B cell (primary cell): Measurements from ENCODE around the gene INTS6L. TPM values are rescaled to one million over a fixed set of nuclear protein-coding genes. Genes with fewer than 3 reads are reported as not detected.
"Not testable (repeated sequence)": the region's sequence is repeated elsewhere in the genome, so short reads cannot be mapped to it uniquely, and the experiment has no call there.

Experiments
- ATAC-seq: fragments of 200-7000 bp; cut with Tn5 transposase; one replicate; pipeline ENCODE4 v1.10.0; 2021; ENCODE audit warnings: low read depth, mild to moderate bottlenecking, moderate number of reproducible peaks, moderate library complexity
- CTCF ChIA-PET: fragments of 350-600 bp; sonication (Branson Sonifier 250); formaldehyde crosslinking; loops from one replicate; lab custom pipeline; 2021; ENCODE audit warnings: antibody characterized with exemption, inconsistent platforms; lab: Charles Lee
- POLR2A ChIA-PET: fragments of 350-600 bp; sonication (Branson Sonifier 250); formaldehyde crosslinking; loops from one replicate; lab custom pipeline; 2021; ENCODE audit warnings: antibody characterized with exemption; lab: Charles Lee
- DNase-seq: peaks from one replicate; pipeline ENCODE4 v3.0.0; 2013
- H2AFZ ChIP-seq: 2 replicates; pipeline ENCODE4 v1.6.1; 2012; ENCODE audit warnings: mild to moderate bottlenecking, low read depth, low read length; ENCODE audit not compliant: insufficient read depth, poor library complexity, severe bottlenecking
- H3K27ac ChIP-seq, 2 donors: 1 replicate in 1 of 2; 2 replicates in 1 of 2; pipeline ENCODE4 v1.5.1; 2012 to 2013; ENCODE audit warnings: low read length in 2 of 2, mild to moderate bottlenecking in 2 of 2, moderate library complexity in 1 of 2
- H3K27me3 ChIP-seq, 4 experiments: fragments of 200-600 bp in 1 of 4; sonication (generic) in 1 of 4; replicated peaks in 1 of 4; 1 replicate in 2 of 4; 2 replicates in 2 of 4; pipeline versions ENCODE4 v1.6.1 to v1.7.0; 2013 to 2016; ENCODE audit warnings: low read length in 3 of 4, mild to moderate bottlenecking in 2 of 4, mixed read lengths in 1 of 4, moderate library complexity in 1 of 4; ENCODE audit not compliant: insufficient read depth in 4 of 4, control insufficient read depth in 3 of 4; ENCODE audit errors: control extremely low read depth in 1 of 4
- H3K36me3 ChIP-seq, 2 experiments: replicated peaks in 1 of 2; 1 replicate in 1 of 2; 2 replicates in 1 of 2; pipeline versions ENCODE4 v1.6.1 to v1.7.1; 2013; ENCODE audit warnings: low read length in 1 of 2; ENCODE audit not compliant: insufficient read depth in 2 of 2, control insufficient read depth in 1 of 2; ENCODE audit errors: control extremely low read depth in 1 of 2, extremely low read depth in 1 of 2
- H3K4me1 ChIP-seq, 2 donors: fragments of 200-600 bp in 1 of 2; sonication (generic) in 1 of 2; 1 replicate in 1 of 2; 2 replicates in 1 of 2; pipeline versions ENCODE4 v1.5.1 to v1.6.1; 2013 to 2017; ENCODE audit warnings: low read length in 2 of 2; ENCODE audit not compliant: control insufficient read depth in 2 of 2, insufficient read depth in 2 of 2
- H3K4me2 ChIP-seq: replicated peaks from 2 replicates; pipeline ENCODE3; 2012; ENCODE audit warnings: mild to moderate bottlenecking, low read depth, low read length; ENCODE audit not compliant: poor library complexity, severe bottlenecking
- H3K4me3 ChIP-seq, 5 experiments: fragments of 200-600 bp in 1 of 5; sonication (generic) in 1 of 5; 1 replicate in 3 of 5; 2 replicates in 2 of 5; pipeline versions ENCODE4 v1.5.1 to v1.7.0; 2011 to 2016; ENCODE audit warnings: low read length in 4 of 5, mild to moderate bottlenecking in 4 of 5, low read depth in 2 of 5, control low read depth in 1 of 5, moderate library complexity in 1 of 5; ENCODE audit not compliant: insufficient read depth in 1 of 5; ENCODE audit errors: control extremely low read depth in 1 of 5, extremely low read depth in 1 of 5
- H3K79me2 ChIP-seq: fragments of 200-600 bp; sonication (generic); one replicate; pipeline ENCODE4 v1.6.0; 2016; ENCODE audit warnings: low read length; ENCODE audit not compliant: control insufficient read depth, insufficient read depth
- H3K9ac ChIP-seq: fragments of 200-600 bp; sonication (generic); 2 replicates; pipeline ENCODE4 v1.6.1; 2017; ENCODE audit warnings: mild to moderate bottlenecking, low read length, moderate library complexity
- H3K9me3 ChIP-seq, 3 donors: one replicate each; pipeline versions ENCODE4 v1.6.1 to v1.7.1; 2013; ENCODE audit warnings: low read length in 2 of 3; ENCODE audit not compliant: control insufficient read depth in 2 of 3, insufficient read depth in 1 of 3; ENCODE audit errors: control extremely low read depth in 1 of 3
- H4K20me1 ChIP-seq: 2 replicates; pipeline ENCODE4 v1.6.0; 2012; ENCODE audit warnings: mild to moderate bottlenecking, low read length; ENCODE audit not compliant: insufficient read depth, control insufficient read depth, poor library complexity, severe bottlenecking
- H3K27ac Mint-ChIP-seq: one replicate; pipeline ENCODE4 v1.8.0; 2021; ENCODE audit warnings: mixed read lengths
- H3K27me3 Mint-ChIP-seq: one replicate; pipeline ENCODE4 v1.8.0; 2021; ENCODE audit warnings: mixed read lengths
- H3K4me1 Mint-ChIP-seq: one replicate; pipeline ENCODE4 v1.8.0; 2021; ENCODE audit warnings: mixed read lengths
- H3K4me3 Mint-ChIP-seq: one replicate; pipeline ENCODE4 v1.8.0; 2021; ENCODE audit warnings: mixed read lengths
- H3K9me3 Mint-ChIP-seq: one replicate; pipeline ENCODE4 v1.8.0; 2022; ENCODE audit warnings: mixed read lengths; ENCODE audit not compliant: insufficient read depth
- EZH2 ChIP-seq: IDR thresholded peaks from 2 replicates; pipeline ENCODE4 v1.6.1; 2012; ENCODE audit warnings: borderline replicate concordance, low read depth, mild to moderate bottlenecking, moderate library complexity, low read length; ENCODE audit not compliant: insufficient read depth, poor library complexity, severe bottlenecking
- WGBS: methylation state at CpG from one replicate; pipeline ENCODE4 v1.1.5; 2013; ENCODE audit warnings: missing lambda C conversion rate; ENCODE audit not compliant: insufficient coverage; 5-methylcytosine and 5-hydroxymethylcytosine counted together
- intact Hi-C: fragments of 100-400 bp; cut with micrococcal nuclease; formaldehyde crosslinking; loops from one replicate; pipeline ENCODE4 v1.10.0; 2022
- polyA plus RNA-seq: library from polyadenylated mRNA; depleted of rRNA; stranded (reverse); fragments of >200 nt; gene quantifications from 2 replicates; pipeline ENCODE4 v1.2.3, GENCODE V29; 2012
- total RNA-seq, 2 donors: library from RNA; stranded (reverse); fragments of 120-200 nt in 1 of 2; gene quantifications; 1 replicate in 1 of 2; 2 replicates in 1 of 2; pipeline versions ENCODE4 v1.2.3 to v1.2.4, GENCODE V29; 2013 to 2022
- TF ChIP-seq, protein P1 (sequence below): fragments of 200-600 bp; IDR thresholded peaks from one replicate; pipeline ENCODE4 v1.8.0; 2022; ENCODE audit warnings: antibody characterized with exemption, mild to moderate bottlenecking

Gene INTS6L
- total and polyA plus RNA-seq, 2 donors (not counting 1 experiment from before 2014, with no cell fraction given), result 45.0 to 46.2 TPM

DNA sequence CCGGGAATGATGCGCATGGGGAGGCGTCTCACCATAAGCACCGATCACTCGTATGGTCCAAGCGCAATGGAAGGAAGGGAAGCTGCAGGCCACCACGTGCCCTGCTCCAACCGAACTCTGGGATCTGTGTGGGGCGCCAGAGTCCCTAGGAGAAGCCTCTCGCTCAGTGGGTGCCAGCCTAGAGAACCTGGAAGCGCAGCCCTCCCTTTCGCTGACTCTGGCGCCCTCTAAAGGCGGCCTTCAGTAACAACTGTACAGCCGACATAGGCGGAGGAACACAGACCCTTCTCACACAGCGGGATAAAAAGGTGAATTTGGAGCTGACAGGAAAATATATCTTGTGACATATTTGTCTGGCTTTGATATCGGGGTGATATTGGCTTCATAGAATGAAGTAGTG, 76.0 kb downstream of the INTS6L start:
- Histone ChIP-seq H3K36me3 (no peaks in the 10 kb centered on the region), H4K20me1 (no peaks in the 10 kb centered on the region), H3K9me3 (no peaks in the 10 kb centered on the region), H2AFZ (no peak overlapping the region), H3K79me2 (no peaks in the 10 kb centered on the region), H3K9ac (no peak overlapping the region), H3K4me2 (no peak overlapping the region), H3K27me3 (no peaks in the 10 kb centered on the region), H3K27ac (no peak overlapping the region), H3K4me1 (no peaks in the 10 kb centered on the region), H3K4me3 (no peak overlapping the region)
- ATAC-seq (no peak), DNase-seq (peak; percentile 42)
- ChIA-PET CTCF (interaction anchor here (0.7 to 1.6 kb wide), 3 partner anchors 52 to 133 kb away, joined by 3 to 5 read pairs (median 4); no protein-coding TSS in a partner anchor), POLR2A (no interaction called here)
- WGBS, result 58% methylated on average over 11 of the region's 18 CpGs
- no peak for TF ChIP-seq EZH2
- TF ChIP-seq, protein P1, sequence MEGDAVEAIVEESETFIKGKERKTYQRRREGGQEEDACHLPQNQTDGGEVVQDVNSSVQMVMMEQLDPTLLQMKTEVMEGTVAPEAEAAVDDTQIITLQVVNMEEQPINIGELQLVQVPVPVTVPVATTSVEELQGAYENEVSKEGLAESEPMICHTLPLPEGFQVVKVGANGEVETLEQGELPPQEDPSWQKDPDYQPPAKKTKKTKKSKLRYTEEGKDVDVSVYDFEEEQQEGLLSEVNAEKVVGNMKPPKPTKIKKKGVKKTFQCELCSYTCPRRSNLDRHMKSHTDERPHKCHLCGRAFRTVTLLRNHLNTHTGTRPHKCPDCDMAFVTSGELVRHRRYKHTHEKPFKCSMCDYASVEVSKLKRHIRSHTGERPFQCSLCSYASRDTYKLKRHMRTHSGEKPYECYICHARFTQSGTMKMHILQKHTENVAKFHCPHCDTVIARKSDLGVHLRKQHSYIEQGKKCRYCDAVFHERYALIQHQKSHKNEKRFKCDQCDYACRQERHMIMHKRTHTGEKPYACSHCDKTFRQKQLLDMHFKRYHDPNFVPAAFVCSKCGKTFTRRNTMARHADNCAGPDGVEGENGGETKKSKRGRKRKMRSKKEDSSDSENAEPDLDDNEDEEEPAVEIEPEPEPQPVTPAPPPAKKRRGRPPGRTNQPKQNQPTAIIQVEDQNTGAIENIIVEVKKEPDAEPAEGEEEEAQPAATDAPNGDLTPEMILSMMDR, result peak; percentile 54
- intact Hi-C loops, result loop anchor here (1.0 kb wide), 1 partner anchor 112 kb away; no protein-coding TSS in a partner anchor
- Mint-ChIP-seq H3K4me3 (no peak overlapping the region), H3K4me1 (no peaks in the 10 kb centered on the region), H3K27me3 (peaks cover 9% of the 10 kb centered on the region), H3K27ac (no peak overlapping the region), H3K9me3 (no peaks in the 10 kb centered on the region)

DNA sequence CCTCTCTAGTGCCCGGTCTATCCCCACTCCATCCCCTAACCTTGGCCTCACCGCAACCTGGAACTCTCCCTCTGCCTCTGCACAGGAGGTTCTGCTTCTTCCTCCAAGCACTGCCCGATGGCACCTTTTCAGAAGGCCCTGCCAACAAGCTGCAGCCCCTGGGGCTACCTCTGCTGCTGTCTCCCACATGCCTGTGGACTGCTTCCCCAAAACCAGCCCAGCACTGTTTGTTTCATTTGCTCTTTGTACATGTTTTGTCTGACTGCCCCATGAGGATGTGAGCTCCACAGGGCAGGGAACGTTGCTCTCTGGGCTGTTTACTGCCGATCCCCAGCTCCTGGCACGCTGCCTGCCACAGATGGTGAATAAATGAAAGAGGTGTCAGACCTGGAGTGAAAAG, 85.4 kb downstream of the INTS6L start:
- Histone ChIP-seq H3K4me3 (no peak overlapping the region), H4K20me1 (no peaks in the 10 kb centered on the region), H2AFZ (no peak overlapping the region), H3K27me3 (peaks cover 0 to 4% (median 0%) of the 10 kb centered on the region in 4 experiments), H3K79me2 (no peaks in the 10 kb centered on the region), H3K4me2 (no peak overlapping the region), H3K9ac (no peak overlapping the region), H3K4me1 (no peaks in the 10 kb centered on the region), H3K27ac (no peak overlapping the region), H3K36me3 (no peaks in the 10 kb centered on the region), H3K9me3 (no peaks in the 10 kb centered on the region)
- Mint-ChIP-seq H3K9me3 (no peaks in the 10 kb centered on the region), H3K27me3 (peaks cover 7% of the 10 kb centered on the region), H3K4me1 (no peaks in the 10 kb centered on the region), H3K4me3 (no peak overlapping the region), H3K27ac (no peak overlapping the region)
- no peak for ATAC-seq
- no peak for TF ChIP-seq EZH2
- TF ChIP-seq, protein P1, result no peak
- ChIA-PET POLR2A (no interaction called here), CTCF (no interaction called here)
- 63% methylated on average over 3 of the region's 6 CpGs for WGBS
- no peak for DNase-seq
- intact Hi-C loops, result no loop called here

DNA sequence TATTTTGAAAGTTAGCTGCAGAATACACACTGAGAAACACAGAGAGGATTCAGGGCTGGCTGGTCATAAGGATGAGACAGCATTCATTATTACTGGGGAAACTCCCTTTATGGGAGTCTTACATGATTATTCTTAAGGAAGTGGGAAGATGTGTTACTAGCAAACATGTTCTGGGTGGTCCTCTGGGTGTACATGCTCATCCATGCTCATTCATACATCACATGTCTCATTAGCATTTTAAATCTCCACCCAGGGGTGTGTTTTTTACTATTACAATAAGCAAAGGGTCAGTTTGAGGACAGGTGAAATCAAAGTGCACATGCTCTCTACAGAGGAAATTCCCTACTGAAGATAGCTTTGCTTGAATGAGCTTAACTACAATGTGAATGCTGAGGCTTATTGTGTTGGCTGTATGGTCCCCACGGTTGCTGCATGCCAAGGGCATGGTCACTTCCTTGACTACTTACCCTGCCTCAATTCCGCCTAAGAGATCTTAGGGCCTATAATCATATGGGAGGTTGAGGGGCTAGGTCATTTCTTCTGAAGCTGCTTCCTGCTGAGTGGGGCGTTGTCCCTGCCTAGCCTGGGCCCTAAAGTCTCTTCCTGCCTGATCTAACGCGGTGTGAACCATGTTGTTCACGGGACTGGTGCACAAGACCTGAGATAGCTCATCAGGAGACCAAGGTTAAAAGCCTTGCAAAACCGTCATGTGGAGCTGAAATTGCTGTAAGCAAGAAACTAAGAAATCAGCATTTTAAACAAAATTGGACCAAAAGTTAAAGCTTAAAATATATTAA, 104.1 kb downstream of the INTS6L start:
- H3K4me3 Mint-ChIP-seq, H3K4me1 Mint-ChIP-seq, H3K4me2 ChIP-seq, H3K9me3 ChIP-seq, H3K36me3 ChIP-seq, H3K27ac Mint-ChIP-seq, H3K27me3 Mint-ChIP-seq, H3K27me3 ChIP-seq, H4K20me1 ChIP-seq, H3K4me1 ChIP-seq, H3K9ac ChIP-seq, H3K79me2 ChIP-seq, DNase-seq, intact Hi-C loops, H2AFZ ChIP-seq, H3K27ac ChIP-seq, ATAC-seq, H3K9me3 Mint-ChIP-seq, POLR2A ChIA-PET, CTCF ChIA-PET, H3K4me3 ChIP-seq: not testable (repeated sequence)
- WGBS, result no CpG with 5 or more reads among the region's 7 CpGs
